HEK293T (cell line): Measurements from ENCODE around the gene CHCHD1.

ENCODE experiments used
- ARNT ChIP-seq: fragments of 450-650 bp; IDR thresholded peaks from 2 replicates; pipeline ENCODE4 v1.6.1; 2017; ENCODE audit warnings: mild to moderate bottlenecking
- BHLHE40 ChIP-seq: fragments of 450-650 bp; IDR thresholded peaks from 2 replicates; pipeline ENCODE4 v1.6.1; 2016; ENCODE audit warnings: mild to moderate bottlenecking, moderate library complexity, borderline replicate concordance
- CTBP1 ChIP-seq: fragments of 450-650 bp; IDR thresholded peaks from 2 replicates; pipeline ENCODE4 v1.6.1; 2016; ENCODE audit warnings: borderline replicate concordance
- ELF4 ChIP-seq: fragments of 450-650 bp; IDR thresholded peaks from 2 replicates; pipeline ENCODE4 v1.6.1; 2017; ENCODE audit warnings: antibody characterized with exemption
- FOXA1 ChIP-seq: fragments of 450-650 bp; IDR thresholded peaks from 2 replicates; pipeline ENCODE4 v1.6.1; 2016; ENCODE audit warnings: mild to moderate bottlenecking
- FOXM1 ChIP-seq: fragments of 450-650 bp; IDR thresholded peaks from 2 replicates; pipeline ENCODE4 v1.6.1; 2017; ENCODE audit warnings: mild to moderate bottlenecking, borderline replicate concordance
- L3MBTL2 ChIP-seq: fragments of 450-650 bp; conservative IDR thresholded peaks from 2 replicates; pipeline ENCODE4 v1.6.1; 2016; ENCODE audit warnings: mild to moderate bottlenecking
- NFRKB ChIP-seq: fragments of 450-650 bp; IDR thresholded peaks from 2 replicates; pipeline ENCODE4 v1.6.1; 2016; ENCODE audit warnings: mild to moderate bottlenecking, moderate library complexity
- SP1 ChIP-seq: fragments of 450-650 bp; IDR thresholded peaks from 2 replicates; pipeline ENCODE4 v1.6.1; 2017
- SUZ12 ChIP-seq: fragments of 450-650 bp; IDR thresholded peaks from 2 replicates; pipeline ENCODE4 v1.6.1; 2016; ENCODE audit warnings: mild to moderate bottlenecking
- TARDBP ChIP-seq: fragments of 450-650 bp; IDR thresholded peaks from 2 replicates; pipeline ENCODE4 v1.6.1; 2016
- ZNF384 ChIP-seq: fragments of 450-650 bp; IDR thresholded peaks from 2 replicates; pipeline ENCODE4 v1.6.1; 2016

GRCh38 chr10:73814896-73815718 lies 33.3 kb downstream of the CHCHD1 start:
- no peak for TF ChIP-seq L3MBTL2
- no peak for TF ChIP-seq NFRKB
- TF ChIP-seq FOXM1 = no peak
- TF ChIP-seq ARNT = no peak
- TF ChIP-seq TARDBP = no peak
- no peak for TF ChIP-seq CTBP1
- TF ChIP-seq SP1 = no peak
- no peak for TF ChIP-seq FOXA1
- no peak for TF ChIP-seq SUZ12
- TF ChIP-seq BHLHE40 = no peak
- TF ChIP-seq ELF4 = no peak
- no peak for TF ChIP-seq ZNF384
